Immature natural killer cell (primary cell): Measurements from ENCODE around the gene BRD1. TPM values are rescaled to one million over a fixed set of nuclear protein-coding genes. Genes with fewer than 3 reads are reported as not detected.
"Not testable (repeated sequence)": the region's sequence is repeated elsewhere in the genome, so short reads cannot be mapped to it uniquely, and the experiment has no call there.

ENCODE experiments used
- DNase-seq, 3 donors: peaks; one replicate each; pipeline ENCODE4 v3.0.0; 2022; ENCODE audit warnings: mixed read lengths in 1 of 3
- H3K27ac Mint-ChIP-seq, 6 donors: one replicate each; pipeline ENCODE4 v1.8.0; 2020; ENCODE audit warnings: mixed read lengths in 6 of 6, mild to moderate bottlenecking in 5 of 6, inconsistent platforms in 4 of 6, moderate library complexity in 3 of 6
- H3K27me3 Mint-ChIP-seq, 3 donors: one replicate each; pipeline ENCODE4 v1.8.0; 2020 to 2021; ENCODE audit warnings: low read depth in 3 of 3, mild to moderate bottlenecking in 3 of 3, mixed read lengths in 3 of 3, moderate library complexity in 3 of 3, inconsistent platforms in 1 of 3
- H3K36me3 Mint-ChIP-seq, 3 donors: one replicate each; pipeline ENCODE4 v1.8.0; 2020; ENCODE audit warnings: mixed read lengths in 3 of 3, inconsistent platforms in 2 of 3, mild to moderate bottlenecking in 2 of 3
- H3K4me1 Mint-ChIP-seq, 2 donors: one replicate each; pipeline ENCODE4 v1.8.0; 2020; ENCODE audit warnings: inconsistent platforms in 2 of 2, mild to moderate bottlenecking in 2 of 2, mixed read lengths in 2 of 2, moderate library complexity in 1 of 2
- H3K4me3 Mint-ChIP-seq, 5 donors: one replicate each; pipeline ENCODE4 v1.8.0; 2020; ENCODE audit warnings: mild to moderate bottlenecking in 5 of 5, mixed read lengths in 5 of 5, inconsistent platforms in 3 of 5, moderate library complexity in 3 of 5
- H3K9me3 Mint-ChIP-seq, 6 donors: one replicate each; pipeline ENCODE4 v1.8.0; 2020; ENCODE audit warnings: mild to moderate bottlenecking in 6 of 6, mixed read lengths in 6 of 6, inconsistent platforms in 4 of 6, moderate library complexity in 3 of 6
- polyA plus RNA-seq, 3 donors: library from polyadenylated mRNA; unstranded; fragments of 300-500 nt; fragmentation: Illumina TruSeq; gene quantifications; one replicate each; pipeline ENCODE4 v1.2.3, GENCODE V29; 2021

BRD1 gene
- polyA plus RNA-seq, 3 donors from 2014 or later = 1.5 to 4.5 (median 2.1) TPM

- Mint-ChIP-seq H3K4me3 (no peak overlapping the region), H3K27ac (no peak overlapping the region), H3K9me3 (peaks cover 3 to 12% (median 6%) of the 10 kb centered on the region in 6 donors), H3K4me1 (peaks cover 2 to 8% of the 10 kb centered on the region in 2 donors), H3K27me3 (peaks cover 0 to 20% (median 0%) of the 10 kb centered on the region in 3 donors), H3K36me3 (peaks cover 7 to 13% (median 12%) of the 10 kb centered on the region in 3 donors)
- no peak for DNase-seq
These were observed 58.6 kb downstream of the BRD1 start for GRCh38 chr22:49768951-49769690.

GRCh38 chr22:49768077-49768910, 59.4 kb downstream of the BRD1 start:
- Mint-ChIP-seq H3K36me3 (peaks cover 0 to 8% (median 6%) of the 10 kb centered on the region in 3 donors), H3K27me3 (peaks cover 0 to 17% (median 0%) of the 10 kb centered on the region in 3 donors), H3K9me3 (peaks cover 3 to 12% (median 6%) of the 10 kb centered on the region in 6 donors), H3K4me1 (peaks cover under 1 to 2% of the 10 kb centered on the region in 2 donors), H3K27ac (peak overlapping the region in 1 of 6 donors; percentile 53), H3K4me3 (no peak overlapping the region)
- DNase-seq = no peak

GRCh38 chr22:49767355-49768062, 60.2 kb downstream of the BRD1 start:
- peak overlapping the region in 3 of 6 donors; percentile 2 to 53 (median 40) for H3K27ac Mint-ChIP-seq
- H3K4me3 Mint-ChIP-seq = no peak overlapping the region
- H3K9me3 Mint-ChIP-seq = peaks cover 5 to 12% (median 6%) of the 10 kb centered on the region in 6 donors
- H3K36me3 Mint-ChIP-seq = peaks cover 0 to 8% (median 4%) of the 10 kb centered on the region in 3 donors
- H3K4me1 Mint-ChIP-seq = peaks cover 0 to 2% of the 10 kb centered on the region in 2 donors
- peak; percentile 31 to 49 (median 41) for DNase-seq
- H3K27me3 Mint-ChIP-seq = peaks cover 0 to 16% (median 0%) of the 10 kb centered on the region in 3 donors

GRCh38 chr22:49765951-49766350, 61.7 kb downstream of the BRD1 start:
- Mint-ChIP-seq H3K9me3 (peaks cover 5 to 12% (median 6%) of the 10 kb centered on the region in 6 donors), H3K36me3 (peaks cover 0 to 8% (median 4%) of the 10 kb centered on the region in 3 donors), H3K4me1 (peaks cover 10 to 14% of the 10 kb centered on the region in 2 donors), H3K4me3 (no peak overlapping the region), H3K27ac (no peak overlapping the region), H3K27me3 (peaks cover 0 to 12% (median 2%) of the 10 kb centered on the region in 3 donors)
- no peak for DNase-seq

GRCh38 chr22:49765091-49765771, 62.4 kb downstream of the BRD1 start:
- Mint-ChIP-seq H3K36me3 (peaks cover 0 to 8% (median 4%) of the 10 kb centered on the region in 3 donors), H3K4me3 (no peak overlapping the region), H3K9me3 (peaks cover 5 to 12% (median 6%) of the 10 kb centered on the region in 6 donors), H3K4me1 (peaks cover 16 to 21% of the 10 kb centered on the region in 2 donors), H3K27ac (no peak overlapping the region), H3K27me3 (peaks cover 2 to 8% (median 4%) of the 10 kb centered on the region in 3 donors)
- no peak for DNase-seq

- Mint-ChIP-seq H3K4me1 (peaks cover 19 to 25% of the 10 kb centered on the region in 2 donors), H3K27ac (no peak overlapping the region), H3K9me3 (peaks cover 5 to 12% (median 6%) of the 10 kb centered on the region in 6 donors), H3K27me3 (peaks cover 2 to 6% (median 4%) of the 10 kb centered on the region in 3 donors), H3K4me3 (no peak overlapping the region), H3K36me3 (peaks cover 0 to 8% (median 4%) of the 10 kb centered on the region in 3 donors)
- no peak for DNase-seq
These were observed 63.5 kb downstream of the BRD1 start for GRCh38 chr22:49764127-49764581.

GRCh38 chr22:49763696-49764095, 64.0 kb downstream of the BRD1 start:
- no peak for DNase-seq
- Mint-ChIP-seq H3K4me1 (peaks cover 19 to 25% of the 10 kb centered on the region in 2 donors), H3K27ac (no peak overlapping the region), H3K36me3 (peaks cover 0 to 8% (median 4%) of the 10 kb centered on the region in 3 donors), H3K4me3 (no peak overlapping the region), H3K27me3 (peaks cover 2 to 6% (median 4%) of the 10 kb centered on the region in 3 donors), H3K9me3 (peaks cover 5 to 12% (median 6%) of the 10 kb centered on the region in 6 donors)

GRCh38 chr22:49763138-49763537, 64.5 kb downstream of the BRD1 start:
- Mint-ChIP-seq H3K9me3 (peaks cover 5 to 12% (median 6%) of the 10 kb centered on the region in 6 donors), H3K4me1 (peaks cover 19 to 25% of the 10 kb centered on the region in 2 donors), H3K27me3 (peaks cover 2 to 6% (median 4%) of the 10 kb centered on the region in 3 donors), H3K36me3 (peaks cover 0 to 8% (median 4%) of the 10 kb centered on the region in 3 donors), H3K4me3 (no peak overlapping the region), H3K27ac (peak overlapping the region in 1 of 6 donors; percentile 45)
- no peak for DNase-seq

GRCh38 chr22:49762571-49762970, 65.1 kb downstream of the BRD1 start:
- Mint-ChIP-seq H3K4me1 (peaks cover 19 to 25% of the 10 kb centered on the region in 2 donors), H3K9me3 (peaks cover 5 to 12% (median 6%) of the 10 kb centered on the region in 6 donors)
- H3K27ac Mint-ChIP-seq, H3K36me3 Mint-ChIP-seq, H3K4me3 Mint-ChIP-seq, DNase-seq, H3K27me3 Mint-ChIP-seq: not testable (repeated sequence)

- peaks cover 2 to 5% (median 4%) of the 10 kb centered on the region in 3 donors for H3K27me3 Mint-ChIP-seq
- peak overlapping the region in 1 of 5 donors; percentile 23 for H3K4me3 Mint-ChIP-seq
- peaks cover 19 to 25% of the 10 kb centered on the region in 2 donors for H3K4me1 Mint-ChIP-seq
- no peak for DNase-seq
- no peak overlapping the region for H3K27ac Mint-ChIP-seq
- peaks cover under 1 to 5% (median under 1%) of the 10 kb centered on the region in 6 donors for H3K9me3 Mint-ChIP-seq
- H3K36me3 Mint-ChIP-seq = peaks cover 0 to 4% (median 0%) of the 10 kb centered on the region in 3 donors
These were observed 65.8 kb downstream of the BRD1 start for GRCh38 chr22:49761836-49762235.

GRCh38 chr22:49760630-49761571, 66.8 kb downstream of the BRD1 start:
- no peak for DNase-seq
- Mint-ChIP-seq H3K4me1 (peaks cover 19 to 25% of the 10 kb centered on the region in 2 donors), H3K27me3 (peaks cover 2 to 5% (median 4%) of the 10 kb centered on the region in 3 donors), H3K9me3 (peaks cover 0 to 1% (median 0%) of the 10 kb centered on the region in 6 donors), H3K36me3 (no peaks in the 10 kb centered on the region), H3K4me3 (peak overlapping the region in 3 of 5 donors; percentile 12 to 50 (median 23)), H3K27ac (no peak overlapping the region)

- peak overlapping the region in 1 of 5 donors; percentile 38 for H3K4me3 Mint-ChIP-seq
- H3K27ac Mint-ChIP-seq = no peak overlapping the region
- H3K27me3 Mint-ChIP-seq = peaks cover 3 to 5% (median 4%) of the 10 kb centered on the region in 3 donors
- peaks cover 19 to 25% of the 10 kb centered on the region in 2 donors for H3K4me1 Mint-ChIP-seq
- H3K9me3 Mint-ChIP-seq = peaks cover 0 to 1% (median 0%) of the 10 kb centered on the region in 6 donors
- no peak for DNase-seq
- no peaks in the 10 kb centered on the region for H3K36me3 Mint-ChIP-seq
These were observed 67.4 kb downstream of the BRD1 start for GRCh38 chr22:49760280-49760629.
